ENCODE data around the gene ZNF638.
A peak's percentile ranks its signal among the peaks of the same experiment; 100 is the strongest.

ZNF638 gene

GRCh38 chr2:71459084-71459431 is 127.5 kb downstream of the ZNF638 start:
- DNase-seq (ENCODE audit: low read depth, low spot score) = no peak
- H3K4me3 ChIP-seq (ENCODE audit: low read depth, low read length) = no peak overlapping the region
- CTCF ChIA-PET = interaction anchor here (1.3 to 22.6 kb wide), 8 partner anchors 9 to 159 kb away, joined by 6 to 456 read pairs (median 14); partner anchors contain the start of genes DYSF and ZNF638
- POLR2A ChIA-PET = no interaction called here
- no peak for TF ChIP-seq CTCF (IDR thresholded peaks at IDR 0.05; ENCODE audit: insufficient read depth, low read length, missing control alignments)

- DNase-seq (ENCODE audit: low read depth, low spot score) = no peak
- TF ChIP-seq CTCF (IDR thresholded peaks at IDR 0.05; ENCODE audit: insufficient read depth, low read length, missing control alignments) = no peak
- POLR2A ChIA-PET = no interaction called here
- CTCF ChIA-PET = interaction anchor here (1.0 to 22.6 kb wide), 16 partner anchors 9 to 165 kb away, joined by 3 to 456 read pairs (median 8); partner anchors contain the start of genes DYSF and ZNF638
- no peak overlapping the region for H3K4me3 ChIP-seq (ENCODE audit: low read depth, low read length)
These were observed 128.5 kb downstream of the ZNF638 start for GRCh38 chr2:71460056-71460455.

GRCh38 chr2:71460595-71461303 is 129.2 kb downstream of the ZNF638 start:
- ChIA-PET POLR2A (interaction anchor here (0.6 kb wide), 1 partner anchor 128 kb away, joined by 5 read pairs; no protein-coding TSS in a partner anchor), CTCF (interaction anchor here (0.5 to 22.6 kb wide), 28 partner anchors 9 to 166 kb away, joined by 3 to 456 read pairs (median 6); partner anchors contain the start of genes DYSF and ZNF638)
- TF ChIP-seq CTCF (IDR thresholded peaks at IDR 0.05; ENCODE audit: insufficient read depth, low read length, missing control alignments) = peak; percentile 37
- H3K4me3 ChIP-seq (ENCODE audit: low read depth, low read length) = no peak overlapping the region
- no peak for DNase-seq (ENCODE audit: low read depth, low spot score)

- no peak overlapping the region for H3K4me3 ChIP-seq (ENCODE audit: low read depth, low read length)
- ChIA-PET POLR2A (interaction anchor here (0.6 kb wide), 1 partner anchor 128 kb away, joined by 5 read pairs; no protein-coding TSS in a partner anchor), CTCF (interaction anchor here (0.7 to 22.6 kb wide), 23 partner anchors 8 to 162 kb away, joined by 3 to 456 read pairs (median 6); partner anchors contain the start of genes DYSF and ZNF638)
- no peak for TF ChIP-seq CTCF (IDR thresholded peaks at IDR 0.05; ENCODE audit: insufficient read depth, low read length, missing control alignments)
- no peak for DNase-seq (ENCODE audit: low read depth, low spot score)
These were observed 129.7 kb downstream of the ZNF638 start for GRCh38 chr2:71461304-71461671.

- ChIA-PET CTCF (interaction anchor here (0.7 to 22.6 kb wide), 14 partner anchors 7 to 235 kb away, joined by 3 to 456 read pairs (median 5); partner anchors contain the start of genes DYSF and PAIP2B), POLR2A (interaction anchor here (1.0 kb wide), 1 partner anchor 8 kb away, joined by 3 read pairs; no protein-coding TSS in a partner anchor)
- H3K4me3 ChIP-seq (ENCODE audit: low read depth, low read length) = no peak overlapping the region
- DNase-seq (ENCODE audit: low read depth, low spot score) = no peak
- TF ChIP-seq CTCF (IDR thresholded peaks at IDR 0.05; ENCODE audit: insufficient read depth, low read length, missing control alignments) = no peak
These were observed 130.5 kb downstream of the ZNF638 start for GRCh38 chr2:71462056-71462605.

Measured in AG04449 (cell line).